Thyroid gland (tissue), 4 donors: ENCODE measurements around the gene HPDL. TPM values are rescaled to one million over a fixed set of nuclear protein-coding genes. Genes with fewer than 3 reads are reported as not detected.
"Not testable (repeated sequence)": the region's sequence is repeated elsewhere in the genome, so short reads cannot be mapped to it uniquely, and the experiment has no call there.

Source experiments
- DNase-seq, 2 donors: peaks; one replicate each; pipeline ENCODE4 v3.0.0-alpha.2; 2019
- H3K27ac ChIP-seq, 3 donors: fragments of 200-600 bp; sonication (generic); 1 replicate in 2 of 3; 2 replicates in 1 of 3; pipeline ENCODE4 v1.5.1; 2016 to 2019; ENCODE audit warnings: mild to moderate bottlenecking in 1 of 3, moderate library complexity in 1 of 3
- H3K27me3 ChIP-seq: fragments of 200-600 bp; sonication (generic); one replicate; pipeline ENCODE4 v1.5.1; 2019
- H3K36me3 ChIP-seq, 2 donors: fragments of 200-600 bp; sonication (generic); one replicate each; pipeline ENCODE4 v1.5.1; 2016 to 2019
- H3K4me1 ChIP-seq, 2 donors: fragments of 200-600 bp; sonication (generic); one replicate each; pipeline ENCODE4 v1.5.1; 2017 to 2019
- H3K4me3 ChIP-seq, 3 donors: fragments of 200-600 bp; sonication (generic); replicated peaks in 1 of 3; 1 replicate in 2 of 3; 2 replicates in 1 of 3; pipeline ENCODE4 v1.5.1; 2016; ENCODE audit warnings: mild to moderate bottlenecking in 1 of 3
- H3K9me3 ChIP-seq: fragments of 200-600 bp; sonication (generic); one replicate; pipeline ENCODE4 v1.5.1; 2017
- CTCF ChIP-seq, 6 experiments: fragments of 200-600 bp in 3 of 6; fragments of 450-650 bp in 3 of 6; sonication (generic) in 3 of 6; IDR thresholded peaks; one replicate each; pipeline ENCODE4 v1.5.1; 2016 to 2019; ENCODE audit warnings: antibody characterized with exemption in 6 of 6, mild to moderate bottlenecking in 2 of 6, inconsistent platforms in 1 of 6, moderate library complexity in 1 of 6
- POLR2A ChIP-seq, 2 donors: fragments of 450-650 bp; IDR thresholded peaks; one replicate each; pipeline ENCODE4 v1.6.1; 2017; ENCODE audit warnings: antibody characterized with exemption in 2 of 2, mild to moderate bottlenecking in 2 of 2, moderate library complexity in 1 of 2
- WGBS, 2 donors: methylation state at CpG; one replicate each; pipeline ENCODE4 v1.1.5; 2017; 5-methylcytosine and 5-hydroxymethylcytosine counted together
- intact Hi-C: fragments of 100-400 bp; cut with DNase I; formaldehyde crosslinking; loops from one replicate; pipeline ENCODE4 v1.15.1; 2023
- total RNA-seq, 4 donors: library from RNA; depleted of rRNA; stranded (reverse); fragments of >200 nt; gene quantifications; one replicate each; pipeline ENCODE4 v1.2.3, GENCODE V29; 2016

HPDL gene
- 1 to 10 TPM in 2 of 4 donors, under 1 TPM in 2; 0.27 to 3.5 (median 1.1) TPM for total RNA-seq

GRCh38 chr1:45326627-45327623 lies at the start of gene HPDL:
HPDL (plus strand) TSS chr1:45326895; CDS start chr1:45327149, 254 bp downstream.
- peak within 1 kb of the TSS in 1 of 3 donors; percentile 59 for H3K27ac ChIP-seq
- TF ChIP-seq POLR2A (IDR thresholded peaks at IDR 0.05): peak in 1 of 2 donors; percentile 43
- no peak for TF ChIP-seq CTCF (IDR thresholded peaks at IDR 0.05)
- H3K4me3 ChIP-seq: peak within 1 kb of the TSS; percentile 20 to 36 (median 25)
- H3K36me3 ChIP-seq: peaks cover 6 to 9% of the 10 kb centered on the region in 2 donors
- intact Hi-C loops: no loop called here
- H3K27me3 ChIP-seq: no peaks in the 10 kb centered on the region
- WGBS, 2 donors: 0 to 6% methylated on average over 17 to 27 of the region's 96 CpGs
- peak; percentile 72 to 76 for DNase-seq
- no peaks in the 10 kb centered on the region for H3K9me3 ChIP-seq
- H3K4me1 ChIP-seq: peaks cover 19 to 22% of the 10 kb centered on the region in 2 donors

DNA sequence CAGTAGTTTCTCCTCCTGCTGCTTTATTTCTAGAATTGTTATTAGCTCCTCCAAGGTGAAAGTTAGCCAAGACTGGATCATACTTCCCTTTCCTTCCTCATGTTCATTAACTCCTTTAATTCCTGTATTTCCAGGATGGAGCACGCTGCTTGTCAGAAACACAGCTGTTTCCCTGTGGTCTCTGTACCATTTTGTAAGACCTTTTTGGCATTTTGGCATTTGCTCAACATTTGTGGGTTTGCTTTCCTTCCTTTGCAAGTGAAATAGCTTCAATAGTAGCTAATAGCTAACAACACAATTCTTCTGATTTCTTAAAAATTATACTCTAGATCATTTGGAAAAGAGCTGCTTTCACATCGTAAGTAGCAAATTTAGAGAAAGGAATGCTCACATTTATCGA lies 44.3 kb upstream of the HPDL start:
- DNase-seq: no peak
- H3K9me3 ChIP-seq: no peaks in the 10 kb centered on the region
- no peaks in the 10 kb centered on the region for H3K27me3 ChIP-seq
- intact Hi-C loops: no loop called here
- H3K4me3 ChIP-seq: no peak overlapping the region
- no peak overlapping the region for H3K27ac ChIP-seq
- no peak for TF ChIP-seq CTCF (IDR thresholded peaks at IDR 0.05)
- TF ChIP-seq POLR2A (IDR thresholded peaks at IDR 0.05): no peak
- no peaks in the 10 kb centered on the region for H3K4me1 ChIP-seq
- WGBS, 2 donors: 68 to 76% methylated on average over 3 of the region's 3 CpGs
- no peaks in the 10 kb centered on the region for H3K36me3 ChIP-seq

GRCh38 chr1:45284858-45285257 lies 41.8 kb upstream of the HPDL start:
- H3K36me3 ChIP-seq, intact Hi-C loops, H3K27me3 ChIP-seq, H3K27ac ChIP-seq, H3K9me3 ChIP-seq, H3K4me3 ChIP-seq, H3K4me1 ChIP-seq, DNase-seq: not testable (repeated sequence)
- WGBS, 2 donors: 75 to 95% methylated on average over 7 to 9 of the region's 9 CpGs

- H3K4me3 ChIP-seq, intact Hi-C loops: not testable (repeated sequence)
- WGBS, 2 donors: 84% methylated on average over 3 of the region's 3 CpGs
Observed at GRCh38 chr1:45286521-45286920, 40.2 kb upstream of the HPDL start.

DNA sequence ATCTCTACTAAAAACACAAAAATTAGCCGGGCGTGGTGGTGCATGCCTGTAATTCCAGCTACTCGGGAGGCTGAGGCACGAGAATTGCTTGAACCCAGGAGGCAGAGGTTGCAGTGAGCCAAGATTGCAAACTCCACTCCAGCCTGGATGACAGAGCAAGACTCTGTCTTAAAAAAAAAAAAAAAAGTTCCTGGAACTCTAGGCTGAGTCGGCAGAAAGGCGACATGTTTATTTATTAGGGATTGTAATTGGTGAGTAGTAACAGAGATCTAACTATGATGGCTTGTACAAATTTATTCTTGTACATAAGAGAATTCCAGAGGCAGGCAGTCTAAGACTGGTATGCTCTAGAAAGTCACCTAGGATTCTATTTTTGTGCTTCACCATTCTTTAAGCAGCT lies 35.7 kb upstream of the HPDL start:
- intact Hi-C loops, H3K27ac ChIP-seq, H3K36me3 ChIP-seq, DNase-seq, H3K27me3 ChIP-seq, H3K4me3 ChIP-seq, H3K9me3 ChIP-seq, H3K4me1 ChIP-seq: not testable (repeated sequence)
- WGBS, 2 donors: 84 to 88% methylated on average over 6 of the region's 6 CpGs

More at GRCh38 chr1:45286521-45286920, 40.2 kb upstream of the HPDL start:
- H3K27me3 ChIP-seq, H3K9me3 ChIP-seq, H3K4me1 ChIP-seq, DNase-seq, H3K36me3 ChIP-seq, H3K27ac ChIP-seq: not testable (repeated sequence)

DNA sequence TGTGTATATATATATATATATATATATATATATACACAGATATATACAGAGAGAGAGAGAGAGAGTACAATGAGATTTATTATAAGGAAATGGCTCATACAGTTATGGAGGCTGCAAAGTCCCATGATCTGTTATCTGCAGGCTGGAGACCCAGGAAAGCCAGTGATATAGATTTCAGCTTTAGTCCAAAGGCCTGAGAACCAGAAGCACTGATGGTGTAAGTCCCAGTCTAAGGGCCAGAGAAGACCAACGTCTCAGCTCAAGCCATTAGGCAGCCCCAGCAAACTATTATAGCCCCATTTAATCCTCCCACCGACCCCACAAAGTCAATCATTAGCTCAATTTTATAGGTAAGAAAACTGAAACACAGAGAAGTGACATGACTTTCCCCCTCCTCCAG lies 35.0 kb upstream of the HPDL start:
- no peak overlapping the region for H3K27ac ChIP-seq
- TF ChIP-seq POLR2A (IDR thresholded peaks at IDR 0.05): no peak
- TF ChIP-seq CTCF (IDR thresholded peaks at IDR 0.05): no peak
- intact Hi-C loops: no loop called here
- H3K27me3 ChIP-seq: no peaks in the 10 kb centered on the region
- no peaks in the 10 kb centered on the region for H3K4me1 ChIP-seq
- no peaks in the 10 kb centered on the region for H3K9me3 ChIP-seq
- no peak for DNase-seq
- no peak overlapping the region for H3K4me3 ChIP-seq
- WGBS, 2 donors: 83 to 94% methylated on average over 2 of the region's 2 CpGs
- no peaks in the 10 kb centered on the region for H3K36me3 ChIP-seq
